SK-N-SH treated with all-trans-retinoic acid at 6 μM for 48 hours (cell line): Measurements from ENCODE around the gene DCP1B.

Experiments
- ATAC-seq: fragments of 200-7000 bp; cut with Tn5 transposase; 3 replicates; pipeline ENCODE4 v1.9.1; 2020; ENCODE audit warnings: mild to moderate bottlenecking, moderate library complexity
- ARNTL ChIP-seq: fragments of 450-650 bp; formaldehyde crosslinking; IDR thresholded peaks from 2 replicates; pipeline ENCODE4 v1.5.0; 2020; ENCODE audit warnings: low read depth, mild to moderate bottlenecking, moderate library complexity, borderline replicate concordance
- BACH2 ChIP-seq: fragments of 250-450 bp; sonication (Bioruptor Pico); IDR thresholded peaks from 2 replicates; pipeline ENCODE4 v1.9.0; 2021; ENCODE audit warnings: mild to moderate bottlenecking, borderline replicate concordance
- GLIS3 ChIP-seq: fragments of 250-450 bp; sonication (Bioruptor Pico); IDR thresholded peaks from 2 replicates; pipeline ENCODE4 v1.5.0; 2020; ENCODE audit warnings: mild to moderate bottlenecking, moderate library complexity
- ISL1 ChIP-seq: fragments of 250-450 bp; sonication (Bioruptor Pico); IDR thresholded peaks from 2 replicates; pipeline ENCODE4 v2.1.2; 2022; ENCODE audit warnings: mild to moderate bottlenecking, moderate library complexity
- OSR1 ChIP-seq: fragments of 250-450 bp; sonication (Bioruptor Pico); IDR thresholded peaks from 2 replicates; pipeline ENCODE4 v1.8.0; 2022; ENCODE audit warnings: moderate library complexity, mild to moderate bottlenecking, inconsistent platforms
- RARB ChIP-seq: fragments of 250-450 bp; sonication (Bioruptor Pico); IDR thresholded peaks from 2 replicates; pipeline ENCODE4 v1.8.0; 2021; ENCODE audit warnings: mild to moderate bottlenecking, moderate library complexity
- SNAI2 ChIP-seq: fragments of 250-450 bp; sonication (Bioruptor Pico); IDR thresholded peaks from 2 replicates; pipeline ENCODE4 v1.5.0; 2020; ENCODE audit warnings: mild to moderate bottlenecking, moderate library complexity
- TCF4 ChIP-seq: fragments of 250-450 bp; sonication (Bioruptor Pico); IDR thresholded peaks from 2 replicates; pipeline ENCODE4 v1.8.0; 2021; ENCODE audit warnings: mild to moderate bottlenecking, moderate library complexity, borderline replicate concordance
- TOX ChIP-seq: fragments of 250-450 bp; sonication (Bioruptor Pico); IDR thresholded peaks from 2 replicates; pipeline ENCODE4 v1.8.0; 2021; ENCODE audit warnings: mild to moderate bottlenecking, moderate library complexity, borderline replicate concordance
- ZNF565 ChIP-seq: fragments of 450-650 bp; formaldehyde crosslinking; conservative IDR thresholded peaks from 2 replicates; pipeline ENCODE4 v1.5.0; 2020; ENCODE audit warnings: low read depth, mild to moderate bottlenecking, moderate library complexity
- ZNF70 ChIP-seq: fragments of 450-650 bp; formaldehyde crosslinking; IDR thresholded peaks from 2 replicates; pipeline ENCODE4 v1.5.0; 2020; ENCODE audit warnings: mild to moderate bottlenecking, moderate library complexity
- TF ChIP-seq, protein P1 (sequence below): fragments of 250-450 bp; sonication (Bioruptor Pico); IDR thresholded peaks from 2 replicates; pipeline ENCODE4 v1.5.0; 2020; ENCODE audit warnings: mild to moderate bottlenecking, moderate library complexity
- TF ChIP-seq, protein P2 (sequence below): fragments of 250-450 bp; sonication (Bioruptor Pico); IDR thresholded peaks from 2 replicates; pipeline ENCODE4 v1.5.1; 2021; ENCODE audit warnings: mild to moderate bottlenecking, moderate library complexity
- TF ChIP-seq, protein P3 (sequence below): fragments of 250-450 bp; sonication (Bioruptor Pico); IDR thresholded peaks from 2 replicates; pipeline ENCODE4 v1.5.1; 2020; ENCODE audit warnings: low read depth, mild to moderate bottlenecking, moderate library complexity
- TF ChIP-seq, protein P4 (sequence below): fragments of 250-450 bp; sonication (Bioruptor Pico); IDR thresholded peaks from 2 replicates; pipeline ENCODE4 v1.8.0; 2020; ENCODE audit warnings: mild to moderate bottlenecking, moderate library complexity, borderline replicate concordance

Gene DCP1B

DNA sequence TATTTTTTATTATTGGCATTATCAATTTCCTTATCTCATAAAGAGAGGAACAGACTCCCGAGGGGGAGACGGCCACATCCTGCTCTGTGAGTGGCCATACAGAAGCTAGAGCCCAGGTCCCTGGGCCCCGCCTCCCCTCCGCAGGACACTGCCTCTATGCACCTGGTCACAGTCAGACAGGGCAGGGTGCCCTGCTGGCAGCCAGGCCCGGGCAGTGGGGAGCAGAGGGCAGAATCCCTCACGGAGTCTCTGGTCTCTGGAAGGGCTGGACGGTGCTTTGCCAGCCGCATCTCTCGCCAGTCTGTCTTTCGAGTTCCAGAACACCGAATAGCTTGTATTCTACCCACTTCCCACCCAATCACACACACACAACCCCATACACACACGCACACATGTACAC, 69.4 kb downstream of the DCP1B start:
- TF ChIP-seq ISL1 (CRISPR knock-in tag) (no peak), ZNF70 (CRISPR knock-in tag) (no peak)
- TF ChIP-seq, protein P1, sequence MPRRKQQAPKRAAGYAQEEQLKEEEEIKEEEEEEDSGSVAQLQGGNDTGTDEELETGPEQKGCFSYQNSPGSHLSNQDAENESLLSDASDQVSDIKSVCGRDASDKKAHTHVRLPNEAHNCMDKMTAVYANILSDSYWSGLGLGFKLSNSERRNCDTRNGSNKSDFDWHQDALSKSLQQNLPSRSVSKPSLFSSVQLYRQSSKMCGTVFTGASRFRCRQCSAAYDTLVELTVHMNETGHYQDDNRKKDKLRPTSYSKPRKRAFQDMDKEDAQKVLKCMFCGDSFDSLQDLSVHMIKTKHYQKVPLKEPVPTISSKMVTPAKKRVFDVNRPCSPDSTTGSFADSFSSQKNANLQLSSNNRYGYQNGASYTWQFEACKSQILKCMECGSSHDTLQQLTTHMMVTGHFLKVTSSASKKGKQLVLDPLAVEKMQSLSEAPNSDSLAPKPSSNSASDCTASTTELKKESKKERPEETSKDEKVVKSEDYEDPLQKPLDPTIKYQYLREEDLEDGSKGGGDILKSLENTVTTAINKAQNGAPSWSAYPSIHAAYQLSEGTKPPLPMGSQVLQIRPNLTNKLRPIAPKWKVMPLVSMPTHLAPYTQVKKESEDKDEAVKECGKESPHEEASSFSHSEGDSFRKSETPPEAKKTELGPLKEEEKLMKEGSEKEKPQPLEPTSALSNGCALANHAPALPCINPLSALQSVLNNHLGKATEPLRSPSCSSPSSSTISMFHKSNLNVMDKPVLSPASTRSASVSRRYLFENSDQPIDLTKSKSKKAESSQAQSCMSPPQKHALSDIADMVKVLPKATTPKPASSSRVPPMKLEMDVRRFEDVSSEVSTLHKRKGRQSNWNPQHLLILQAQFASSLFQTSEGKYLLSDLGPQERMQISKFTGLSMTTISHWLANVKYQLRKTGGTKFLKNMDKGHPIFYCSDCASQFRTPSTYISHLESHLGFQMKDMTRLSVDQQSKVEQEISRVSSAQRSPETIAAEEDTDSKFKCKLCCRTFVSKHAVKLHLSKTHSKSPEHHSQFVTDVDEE (CRISPR knock-in tag) = no peak
- no peak for ATAC-seq

DNA sequence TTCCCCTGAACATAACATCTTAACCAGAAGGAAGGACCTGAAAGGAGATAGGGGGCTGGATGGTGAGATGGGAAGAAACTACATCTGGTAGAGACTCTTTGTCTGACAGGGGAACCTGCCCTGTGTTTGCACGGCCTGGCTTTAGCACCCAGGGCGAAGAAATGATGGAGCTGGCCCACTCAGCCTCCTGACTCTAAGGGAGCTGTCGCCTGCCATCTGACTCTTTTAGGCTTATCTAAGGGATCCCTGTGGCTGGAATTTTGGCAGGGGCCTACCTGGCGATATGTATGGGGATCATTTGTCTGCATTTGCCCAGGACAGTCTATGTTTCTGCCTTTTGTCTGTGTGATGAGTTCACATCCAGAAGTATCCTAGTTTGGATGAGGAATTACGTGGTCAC, 70.2 kb downstream of the DCP1B start:
- TF ChIP-seq TOX (no peak), RARB (CRISPR knock-in tag) (no peak), ARNTL (no peak), ZNF70 (CRISPR knock-in tag) (no peak), OSR1 (CRISPR knock-in tag) (no peak), GLIS3 (CRISPR knock-in tag) (no peak), ZNF565 (CRISPR knock-in tag) (no peak), TCF4 (CRISPR knock-in tag) (no peak), ISL1 (CRISPR knock-in tag) (no peak), SNAI2 (no peak)
- TF ChIP-seq, protein P2, sequence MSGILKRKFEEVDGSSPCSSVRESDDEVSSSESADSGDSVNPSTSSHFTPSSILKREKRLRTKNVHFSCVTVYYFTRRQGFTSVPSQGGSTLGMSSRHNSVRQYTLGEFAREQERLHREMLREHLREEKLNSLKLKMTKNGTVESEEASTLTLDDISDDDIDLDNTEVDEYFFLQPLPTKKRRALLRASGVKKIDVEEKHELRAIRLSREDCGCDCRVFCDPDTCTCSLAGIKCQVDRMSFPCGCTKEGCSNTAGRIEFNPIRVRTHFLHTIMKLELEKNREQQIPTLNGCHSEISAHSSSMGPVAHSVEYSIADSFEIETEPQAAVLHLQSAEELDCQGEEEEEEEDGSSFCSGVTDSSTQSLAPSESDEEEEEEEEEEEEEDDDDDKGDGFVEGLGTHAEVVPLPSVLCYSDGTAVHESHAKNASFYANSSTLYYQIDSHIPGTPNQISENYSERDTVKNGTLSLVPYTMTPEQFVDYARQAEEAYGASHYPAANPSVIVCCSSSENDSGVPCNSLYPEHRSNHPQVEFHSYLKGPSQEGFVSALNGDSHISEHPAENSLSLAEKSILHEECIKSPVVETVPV (CRISPR knock-in tag) = no peak
- TF ChIP-seq, protein P3, sequence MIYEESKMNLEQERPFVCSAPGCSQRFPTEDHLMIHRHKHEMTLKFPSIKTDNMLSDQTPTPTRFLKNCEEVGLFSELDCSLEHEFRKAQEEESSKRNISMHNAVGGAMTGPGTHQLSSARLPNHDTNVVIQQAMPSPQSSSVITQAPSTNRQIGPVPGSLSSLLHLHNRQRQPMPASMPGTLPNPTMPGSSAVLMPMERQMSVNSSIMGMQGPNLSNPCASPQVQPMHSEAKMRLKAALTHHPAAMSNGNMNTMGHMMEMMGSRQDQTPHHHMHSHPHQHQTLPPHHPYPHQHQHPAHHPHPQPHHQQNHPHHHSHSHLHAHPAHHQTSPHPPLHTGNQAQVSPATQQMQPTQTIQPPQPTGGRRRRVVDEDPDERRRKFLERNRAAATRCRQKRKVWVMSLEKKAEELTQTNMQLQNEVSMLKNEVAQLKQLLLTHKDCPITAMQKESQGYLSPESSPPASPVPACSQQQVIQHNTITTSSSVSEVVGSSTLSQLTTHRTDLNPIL (CRISPR knock-in tag) = no peak
- TF ChIP-seq, protein P1 (CRISPR knock-in tag) = no peak
- TF ChIP-seq, protein P4, sequence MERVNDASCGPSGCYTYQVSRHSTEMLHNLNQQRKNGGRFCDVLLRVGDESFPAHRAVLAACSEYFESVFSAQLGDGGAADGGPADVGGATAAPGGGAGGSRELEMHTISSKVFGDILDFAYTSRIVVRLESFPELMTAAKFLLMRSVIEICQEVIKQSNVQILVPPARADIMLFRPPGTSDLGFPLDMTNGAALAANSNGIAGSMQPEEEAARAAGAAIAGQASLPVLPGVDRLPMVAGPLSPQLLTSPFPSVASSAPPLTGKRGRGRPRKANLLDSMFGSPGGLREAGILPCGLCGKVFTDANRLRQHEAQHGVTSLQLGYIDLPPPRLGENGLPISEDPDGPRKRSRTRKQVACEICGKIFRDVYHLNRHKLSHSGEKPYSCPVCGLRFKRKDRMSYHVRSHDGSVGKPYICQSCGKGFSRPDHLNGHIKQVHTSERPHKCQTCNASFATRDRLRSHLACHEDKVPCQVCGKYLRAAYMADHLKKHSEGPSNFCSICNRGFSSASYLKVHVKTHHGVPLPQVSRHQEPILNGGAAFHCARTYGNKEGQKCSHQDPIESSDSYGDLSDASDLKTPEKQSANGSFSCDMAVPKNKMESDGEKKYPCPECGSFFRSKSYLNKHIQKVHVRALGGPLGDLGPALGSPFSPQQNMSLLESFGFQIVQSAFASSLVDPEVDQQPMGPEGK (CRISPR knock-in tag) = no peak
- no peak for ATAC-seq

DNA sequence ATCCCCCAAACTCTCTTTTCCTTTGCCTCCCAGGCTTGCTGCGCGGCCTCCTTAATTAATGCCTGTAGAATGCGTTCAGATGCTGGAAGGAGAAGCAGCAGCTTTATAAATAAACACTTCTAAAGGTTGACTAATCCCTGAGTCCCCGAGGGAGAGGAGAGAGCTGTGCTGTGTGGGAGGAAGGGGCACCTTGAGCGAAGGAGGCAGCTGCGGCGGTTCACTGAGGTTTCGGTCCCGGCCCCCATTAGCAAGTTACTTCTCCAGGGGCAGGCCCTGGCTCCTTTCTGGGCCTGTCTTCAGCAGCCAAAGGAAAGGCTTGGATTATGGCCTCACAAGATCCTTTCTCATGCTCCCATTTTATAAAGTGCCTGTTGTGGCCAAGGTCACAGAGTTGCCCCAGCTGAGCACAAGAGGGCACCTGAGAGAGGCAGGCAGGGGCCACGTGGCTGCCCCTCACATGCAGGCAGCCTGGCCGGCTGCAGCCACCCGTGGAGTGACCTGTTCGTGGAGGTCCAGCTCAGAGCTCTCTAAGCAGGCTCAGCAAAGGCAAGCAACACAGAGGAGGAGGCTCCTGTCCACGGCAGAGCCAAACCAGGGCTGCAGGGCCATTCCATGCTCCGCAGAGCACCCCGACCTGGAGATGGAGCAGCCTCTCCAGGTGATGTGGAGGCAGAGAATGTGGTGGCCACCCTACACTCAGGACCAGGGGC, 70.8 kb downstream of the DCP1B start:
- ATAC-seq = no peak
- TF ChIP-seq GLIS3 (CRISPR knock-in tag) = no peak

DNA sequence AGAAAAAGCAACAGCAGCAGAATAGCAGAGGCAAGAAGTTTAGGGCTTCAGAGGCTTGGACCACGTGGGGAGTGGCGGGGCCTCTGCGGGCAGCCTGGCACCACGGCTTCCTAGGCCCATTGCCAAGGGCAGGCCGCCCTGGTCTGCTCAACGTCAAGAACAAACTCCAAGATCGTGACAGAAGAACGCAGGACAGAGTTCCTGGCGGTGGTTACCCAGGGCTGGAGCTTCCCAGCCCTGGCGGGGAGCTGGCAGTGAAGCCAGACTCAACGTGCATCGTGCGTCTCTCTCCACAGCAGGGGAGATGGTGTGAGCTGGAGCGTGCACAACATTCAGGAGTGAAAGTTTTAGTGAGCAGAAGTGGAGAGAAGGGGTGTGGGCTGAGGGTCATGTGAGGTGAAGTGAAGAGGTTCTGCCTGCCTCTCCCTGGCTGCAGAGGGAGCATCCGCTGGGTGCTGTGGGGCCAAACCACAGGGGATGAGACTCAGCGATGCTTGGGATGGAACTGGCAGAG, 71.9 kb downstream of the DCP1B start:
- TF ChIP-seq, protein P2 (CRISPR knock-in tag) = no peak
- TF ChIP-seq TCF4 (CRISPR knock-in tag) (peak; percentile 77), BACH2 (CRISPR knock-in tag) (no peak), GLIS3 (CRISPR knock-in tag) (0 out of 2 replicates have a peak, but pooled peaks have one; percentile 31), ISL1 (CRISPR knock-in tag) (peak; percentile 43; the same call in 1 of the 2 replicates)
- TF ChIP-seq, protein P1 (CRISPR knock-in tag) = 0 out of 2 replicates have a peak, but pooled peaks have one; percentile 44
- peak; percentile 83 for ATAC-seq
